Measurements from ENCODE around the gene PRSS21.

PRSS21 gene

GRCh38 chr16:2806286-2806685, 10.8 kb upstream of the PRSS21 start:
- DNase-seq: no peak
- ATAC-seq: no peak

GRCh38 chr16:2808181-2808580, 8.9 kb upstream of the PRSS21 start:
- no peak for ATAC-seq
- DNase-seq: no peak

- ATAC-seq (no peak), DNase-seq (no peak)
These were observed 7.8 kb upstream of the PRSS21 start for GRCh38 chr16:2809149-2809760.

GRCh38 chr16:2810651-2811050, 6.4 kb upstream of the PRSS21 start:
- DNase-seq: no peak

GRCh38 chr16:2811703-2812471, 5.2 kb upstream of the PRSS21 start:
- ATAC-seq: no peak

More at GRCh38 chr16:2810651-2811050, 6.4 kb upstream of the PRSS21 start:
- ATAC-seq: no peak

GRCh38 chr16:2813771-2814221, 3.2 kb upstream of the PRSS21 start:
- no peak for ATAC-seq
- DNase-seq: no peak

More at GRCh38 chr16:2811703-2812471, 5.2 kb upstream of the PRSS21 start:
- no peak for DNase-seq

- ATAC-seq (no peak), DNase-seq (no peak)
These were observed 2.3 kb upstream of the PRSS21 start for GRCh38 chr16:2814551-2815298.

GRCh38 chr16:2815299-2815771, 1.7 kb upstream of the PRSS21 start:
- ATAC-seq (no peak), DNase-seq (no peak)

GRCh38 chr16:2817340-2818271, 569 bp downstream of the PRSS21 start:
- DNase-seq (no peak), ATAC-seq (no peak)

- ATAC-seq (no peak), DNase-seq (no peak)
These were observed 1.3 kb downstream of the PRSS21 start for GRCh38 chr16:2818272-2818876.

- DNase-seq: no peak
- no peak for ATAC-seq
These were observed 2.3 kb downstream of the PRSS21 start for GRCh38 chr16:2819179-2819938.

GRCh38 chr16:2819939-2820835, 3.1 kb downstream of the PRSS21 start:
- no peak for ATAC-seq

GRCh38 chr16:2820836-2821486, 3.9 kb downstream of the PRSS21 start:
- ATAC-seq: no peak
- no peak for DNase-seq

More at GRCh38 chr16:2819939-2820835, 3.1 kb downstream of the PRSS21 start:
- no peak for DNase-seq

- DNase-seq: no peak
- no peak for ATAC-seq
These were observed 4.6 kb downstream of the PRSS21 start for GRCh38 chr16:2821487-2822157.

- DNase-seq (no peak), ATAC-seq (no peak)
These were observed 5.1 kb downstream of the PRSS21 start for GRCh38 chr16:2822158-2822495.

GRCh38 chr16:2822496-2822895, 5.5 kb downstream of the PRSS21 start:
- DNase-seq (no peak), ATAC-seq (no peak)

- ATAC-seq: no peak
- DNase-seq: no peak
These were observed 7.6 kb downstream of the PRSS21 start for GRCh38 chr16:2824626-2825025.

- ATAC-seq (no peak), DNase-seq (no peak)
These were observed 8.2 kb downstream of the PRSS21 start for GRCh38 chr16:2825049-2825742.

Measured in stimulated activated naive CD8-positive, alpha-beta T cell treated with anti-CD3 and anti-CD28 coated beads, Interleukin-15, Interleukin-2, amounts not matched to agents 100 U/mL and 50 U/mL, for 24 hours (primary cell).